Colonic mucosa (tissue), 4 donors: ENCODE data around the gene PRDM13. TPM values are rescaled to one million over a fixed set of nuclear protein-coding genes. Genes with fewer than 3 reads are reported as not detected.

Experiments used
- DNase-seq: peaks from one replicate; pipeline ENCODE4 v3.0.0-alpha.2; 2020
- H3K27ac ChIP-seq: fragments of 200-600 bp; one replicate; pipeline ENCODE4 v1.8.0; 2021
- H3K27me3 ChIP-seq: fragments of 200-600 bp; one replicate; pipeline ENCODE4 v1.8.0; 2021
- H3K36me3 ChIP-seq: fragments of 200-600 bp; one replicate; pipeline ENCODE4 v1.8.0; 2021
- H3K4me1 ChIP-seq: fragments of 200-600 bp; one replicate; pipeline ENCODE4 v1.8.0; 2021; ENCODE audit warnings: mild to moderate bottlenecking
- H3K4me3 ChIP-seq: fragments of 200-600 bp; one replicate; pipeline ENCODE4 v1.8.0; 2021
- H3K9ac ChIP-seq, 2 donors: one replicate each; pipeline ENCODE4 v1.7.0; 2013; ENCODE audit warnings: control low read depth in 2 of 2, low read depth in 2 of 2, low read length in 2 of 2
- H3K9me3 ChIP-seq: fragments of 200-600 bp; one replicate; pipeline ENCODE4 v1.8.0; 2021
- CTCF ChIP-seq: fragments of 200-600 bp; IDR thresholded peaks from one replicate; pipeline ENCODE4 v1.8.0; 2022; ENCODE audit warnings: antibody characterized with exemption, mild to moderate bottlenecking
- intact Hi-C: fragments of 100-400 bp; cut with DNase I; formaldehyde crosslinking; loops from one replicate; pipeline ENCODE4 v1.14.1; 2022
- total RNA-seq, 2 donors: library from RNA; stranded (reverse); fragmentation: NEBNext Ultra II Directional in 1 of 2; extraction: Animal tissue kit (Norgen Biotek cat#: 25700) in 1 of 2; gene quantifications; one replicate each; pipeline ENCODE4 v1.2.1, GENCODE V29; 2021
- donor health status: healthy.
- donor health status: DM: no; HTN: no; CAD: no.
- donor health status: DM: no; HTN: no; CAD: no.

PRDM13 gene
- total RNA-seq, 2 donors from 2014 or later: not detected

DNA sequence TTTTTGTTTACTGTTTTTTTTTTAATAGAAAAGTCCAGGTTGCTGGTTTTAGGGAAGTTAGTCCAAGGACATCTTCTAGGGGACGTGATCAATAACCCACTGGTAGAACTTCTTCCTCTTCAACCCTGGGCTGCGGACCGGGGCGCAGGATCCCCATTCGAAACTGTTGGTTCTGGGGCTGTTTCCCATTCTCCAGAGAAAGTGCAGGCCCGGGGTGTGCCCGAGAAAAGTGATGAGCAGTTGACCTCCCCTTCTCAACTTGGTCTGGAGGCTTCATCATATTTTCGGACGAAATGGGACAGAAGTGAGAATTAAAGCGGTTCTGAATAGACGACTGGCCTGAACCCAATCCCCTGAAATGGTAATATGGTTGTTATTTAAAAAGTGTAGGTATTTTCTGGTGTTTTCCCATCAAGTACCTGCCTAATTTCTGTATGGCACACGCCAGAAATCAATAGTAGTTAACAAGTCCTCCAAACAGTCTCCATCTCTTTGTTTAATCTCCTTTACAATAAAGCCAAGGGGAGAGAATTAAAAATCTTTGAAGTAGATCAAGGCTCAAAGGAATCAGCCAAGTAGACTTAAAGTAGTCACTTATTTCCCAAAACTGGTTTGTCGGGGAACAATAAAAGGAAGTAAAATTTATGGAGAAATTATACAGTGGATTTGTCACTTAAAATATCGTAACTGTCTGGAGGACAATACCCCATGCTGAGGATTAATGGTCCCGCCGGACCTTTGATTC is 550 bp upstream of the PRDM13 start:
- H3K27me3 ChIP-seq: peaks cover 98% of the 10 kb centered on the region
- DNase-seq: no peak
- intact Hi-C loops: no loop called here
- H3K4me1 ChIP-seq: peaks cover 21% of the 10 kb centered on the region
- no peaks in the 10 kb centered on the region for H3K9me3 ChIP-seq
- no peak overlapping the region for H3K4me3 ChIP-seq
- TF ChIP-seq CTCF: no peak
- H3K27ac ChIP-seq: no peak overlapping the region
- no peaks in the 10 kb centered on the region for H3K36me3 ChIP-seq
- no peak overlapping the region for H3K9ac ChIP-seq

- DNase-seq: no peak
- Histone ChIP-seq H3K27ac (no peak overlapping the region), H3K27me3 (peaks cover 100% of the 10 kb centered on the region)
Measured at GRCh38 chr6:99607416-99608036, 893 bp downstream of the PRDM13 start.

DNA sequence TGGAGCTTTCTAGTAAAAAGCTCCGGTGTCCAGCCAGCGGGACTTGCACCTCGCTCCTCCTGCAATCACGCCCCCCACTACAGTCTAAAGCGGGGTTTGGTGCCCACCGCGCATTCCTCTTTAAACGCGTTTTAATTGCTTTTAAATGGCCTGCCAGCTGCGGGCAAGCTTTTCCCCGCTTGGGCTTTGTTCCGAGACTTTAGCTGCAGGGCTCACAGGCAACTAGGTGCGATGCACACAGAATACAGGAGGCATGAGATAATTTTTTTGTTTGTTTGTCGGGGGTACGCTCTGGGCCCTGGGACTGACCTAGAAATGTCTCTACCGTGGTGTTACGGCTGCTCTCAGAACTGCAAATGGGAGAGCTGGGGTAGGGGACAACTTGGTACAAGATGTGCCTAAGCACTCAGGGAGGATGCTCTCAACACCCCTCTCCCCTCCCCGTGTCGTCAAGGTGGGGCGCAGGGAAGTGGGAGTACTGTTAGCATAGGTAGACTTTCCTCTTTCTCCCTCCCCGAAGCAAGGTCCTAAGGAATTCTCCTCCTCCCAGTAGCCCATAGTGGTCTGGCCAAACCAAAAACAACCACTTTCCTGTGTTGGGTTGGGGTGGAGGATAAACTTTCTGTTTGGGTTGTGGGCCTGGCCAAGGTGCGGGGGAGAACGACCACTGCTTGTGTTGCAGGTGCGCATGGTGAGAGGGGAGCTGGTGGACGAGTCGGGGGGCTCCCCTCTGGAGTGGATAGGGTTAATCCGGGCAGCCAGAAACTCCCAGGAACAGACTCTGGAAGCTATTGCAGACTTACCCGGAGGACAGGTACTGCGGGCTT is 1.6 kb downstream of the PRDM13 start:
- H3K9me3 ChIP-seq: no peaks in the 10 kb centered on the region
- peaks cover 100% of the 10 kb centered on the region for H3K27me3 ChIP-seq
- no peak overlapping the region for H3K9ac ChIP-seq
- H3K36me3 ChIP-seq: no peaks in the 10 kb centered on the region
- no peak for DNase-seq
- no peak overlapping the region for H3K27ac ChIP-seq
- H3K4me1 ChIP-seq: peaks cover 16% of the 10 kb centered on the region
- intact Hi-C loops: no loop called here
- H3K4me3 ChIP-seq: no peak overlapping the region
- TF ChIP-seq CTCF: no peak

More at GRCh38 chr6:99607416-99608036, 893 bp downstream of the PRDM13 start:
- no peak overlapping the region for H3K4me3 ChIP-seq
- no peaks in the 10 kb centered on the region for H3K9me3 ChIP-seq
- intact Hi-C loops: no loop called here
- H3K9ac ChIP-seq: no peak overlapping the region
- TF ChIP-seq CTCF: no peak
- H3K4me1 ChIP-seq: peaks cover 21% of the 10 kb centered on the region
- H3K36me3 ChIP-seq: no peaks in the 10 kb centered on the region

DNA sequence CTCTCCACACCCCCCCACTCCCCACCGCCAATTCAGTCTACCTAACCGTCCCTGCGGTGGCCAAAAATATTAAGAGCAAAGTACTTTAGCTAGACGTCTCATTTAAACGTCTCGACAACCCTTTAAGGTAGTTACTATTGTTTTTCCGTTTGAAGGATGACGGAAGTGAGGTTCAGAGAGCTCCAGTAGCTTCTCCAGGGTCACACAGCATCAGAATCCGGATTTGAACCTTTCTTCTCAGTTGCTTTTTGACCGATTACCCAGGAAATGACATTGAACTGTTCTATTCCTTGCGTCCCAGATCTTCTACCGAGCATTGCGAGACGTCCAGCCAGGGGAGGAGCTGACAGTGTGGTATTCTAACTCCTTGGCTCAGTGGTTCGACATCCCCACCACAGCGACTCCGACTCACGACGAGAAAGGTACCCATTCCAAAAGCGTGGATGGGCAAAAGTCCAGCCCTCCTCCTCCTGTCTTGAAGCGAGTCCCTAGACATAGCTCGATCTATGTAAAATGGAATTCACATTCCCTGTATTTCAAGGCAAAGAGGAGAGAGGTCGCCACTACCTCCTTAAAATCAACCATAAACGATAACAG is 2.4 kb downstream of the PRDM13 start:
- Histone ChIP-seq H3K4me1 (peaks cover 11% of the 10 kb centered on the region), H3K9me3 (no peaks in the 10 kb centered on the region), H3K36me3 (no peaks in the 10 kb centered on the region), H3K27me3 (peaks cover 100% of the 10 kb centered on the region), H3K9ac (no peak overlapping the region), H3K4me3 (no peak overlapping the region), H3K27ac (no peak overlapping the region)
- no peak for DNase-seq
- intact Hi-C loops: no loop called here
- TF ChIP-seq CTCF: no peak

GRCh38 chr6:99609905-99610489 is 3.4 kb downstream of the PRDM13 start:
- Histone ChIP-seq H3K4me1 (peaks cover 12% of the 10 kb centered on the region), H3K9me3 (no peaks in the 10 kb centered on the region), H3K27me3 (peaks cover 100% of the 10 kb centered on the region), H3K36me3 (no peaks in the 10 kb centered on the region), H3K27ac (no peak overlapping the region), H3K4me3 (no peak overlapping the region), H3K9ac (no peak overlapping the region)
- DNase-seq: no peak
- intact Hi-C loops: loop anchor here (10.0 kb wide), 1 partner anchor 145 kb away; no protein-coding TSS in a partner anchor
- TF ChIP-seq CTCF: no peak
